HL-60 (cell line): ENCODE measurements around the gene COL13A1.

Experiments used
- POLR2AphosphoS5 ChIP-seq: IDR thresholded peaks from 2 replicates; pipeline ENCODE4 v1.6.1; 2012; ENCODE audit warnings: low read depth
- TF ChIP-seq, protein P1 (sequence below): IDR thresholded peaks from one replicate; pipeline ENCODE4 v1.5.1; 2011; ENCODE audit warnings: low read length, control low read depth, inconsistent platforms; ENCODE audit not compliant: insufficient read depth
- TF ChIP-seq, protein P2 (sequence below): IDR thresholded peaks from 2 replicates; pipeline ENCODE4 v1.6.1; 2012; ENCODE audit warnings: low read depth; ENCODE audit not compliant: insufficient replicate concordance

DNA sequence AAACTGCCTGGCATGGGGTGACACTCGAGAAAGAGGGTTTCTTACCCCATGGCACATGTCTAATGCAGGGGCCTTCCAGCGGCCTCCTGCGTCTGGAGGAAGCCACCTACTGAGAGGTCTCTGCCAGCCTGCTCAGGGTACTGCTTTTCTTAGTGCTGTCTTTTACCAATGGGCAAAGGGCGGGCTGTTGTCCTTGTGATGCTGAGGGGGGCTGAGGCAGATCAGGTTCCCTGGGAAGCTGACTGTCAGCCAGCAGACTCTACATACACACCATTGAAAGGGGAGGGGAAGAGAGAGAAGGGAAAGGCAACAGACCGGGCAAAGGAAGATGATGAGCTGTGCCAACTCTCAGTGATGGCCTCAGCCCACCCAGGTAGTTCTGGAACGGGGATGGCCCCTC lies 48.7 kb downstream of the COL13A1 start:
- TF ChIP-seq, protein P1, sequence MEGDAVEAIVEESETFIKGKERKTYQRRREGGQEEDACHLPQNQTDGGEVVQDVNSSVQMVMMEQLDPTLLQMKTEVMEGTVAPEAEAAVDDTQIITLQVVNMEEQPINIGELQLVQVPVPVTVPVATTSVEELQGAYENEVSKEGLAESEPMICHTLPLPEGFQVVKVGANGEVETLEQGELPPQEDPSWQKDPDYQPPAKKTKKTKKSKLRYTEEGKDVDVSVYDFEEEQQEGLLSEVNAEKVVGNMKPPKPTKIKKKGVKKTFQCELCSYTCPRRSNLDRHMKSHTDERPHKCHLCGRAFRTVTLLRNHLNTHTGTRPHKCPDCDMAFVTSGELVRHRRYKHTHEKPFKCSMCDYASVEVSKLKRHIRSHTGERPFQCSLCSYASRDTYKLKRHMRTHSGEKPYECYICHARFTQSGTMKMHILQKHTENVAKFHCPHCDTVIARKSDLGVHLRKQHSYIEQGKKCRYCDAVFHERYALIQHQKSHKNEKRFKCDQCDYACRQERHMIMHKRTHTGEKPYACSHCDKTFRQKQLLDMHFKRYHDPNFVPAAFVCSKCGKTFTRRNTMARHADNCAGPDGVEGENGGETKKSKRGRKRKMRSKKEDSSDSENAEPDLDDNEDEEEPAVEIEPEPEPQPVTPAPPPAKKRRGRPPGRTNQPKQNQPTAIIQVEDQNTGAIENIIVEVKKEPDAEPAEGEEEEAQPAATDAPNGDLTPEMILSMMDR = no peak
- TF ChIP-seq POLR2AphosphoS5 = no peak
- TF ChIP-seq, protein P2, sequence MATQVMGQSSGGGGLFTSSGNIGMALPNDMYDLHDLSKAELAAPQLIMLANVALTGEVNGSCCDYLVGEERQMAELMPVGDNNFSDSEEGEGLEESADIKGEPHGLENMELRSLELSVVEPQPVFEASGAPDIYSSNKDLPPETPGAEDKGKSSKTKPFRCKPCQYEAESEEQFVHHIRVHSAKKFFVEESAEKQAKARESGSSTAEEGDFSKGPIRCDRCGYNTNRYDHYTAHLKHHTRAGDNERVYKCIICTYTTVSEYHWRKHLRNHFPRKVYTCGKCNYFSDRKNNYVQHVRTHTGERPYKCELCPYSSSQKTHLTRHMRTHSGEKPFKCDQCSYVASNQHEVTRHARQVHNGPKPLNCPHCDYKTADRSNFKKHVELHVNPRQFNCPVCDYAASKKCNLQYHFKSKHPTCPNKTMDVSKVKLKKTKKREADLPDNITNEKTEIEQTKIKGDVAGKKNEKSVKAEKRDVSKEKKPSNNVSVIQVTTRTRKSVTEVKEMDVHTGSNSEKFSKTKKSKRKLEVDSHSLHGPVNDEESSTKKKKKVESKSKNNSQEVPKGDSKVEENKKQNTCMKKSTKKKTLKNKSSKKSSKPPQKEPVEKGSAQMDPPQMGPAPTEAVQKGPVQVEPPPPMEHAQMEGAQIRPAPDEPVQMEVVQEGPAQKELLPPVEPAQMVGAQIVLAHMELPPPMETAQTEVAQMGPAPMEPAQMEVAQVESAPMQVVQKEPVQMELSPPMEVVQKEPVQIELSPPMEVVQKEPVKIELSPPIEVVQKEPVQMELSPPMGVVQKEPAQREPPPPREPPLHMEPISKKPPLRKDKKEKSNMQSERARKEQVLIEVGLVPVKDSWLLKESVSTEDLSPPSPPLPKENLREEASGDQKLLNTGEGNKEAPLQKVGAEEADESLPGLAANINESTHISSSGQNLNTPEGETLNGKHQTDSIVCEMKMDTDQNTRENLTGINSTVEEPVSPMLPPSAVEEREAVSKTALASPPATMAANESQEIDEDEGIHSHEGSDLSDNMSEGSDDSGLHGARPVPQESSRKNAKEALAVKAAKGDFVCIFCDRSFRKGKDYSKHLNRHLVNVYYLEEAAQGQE = no peak
